ENCODE results near the gene SORCS2.

Gene SORCS2

GRCh38 chr4:7715271-7716009 is 523.1 kb downstream of the SORCS2 start:
- H3K27me3 ChIP-seq (ENCODE audit: control insufficient read depth, low read length): 0 out of 2 replicates have a peak, but pooled peaks cover 2% of the 10 kb centered on the region
- H3K4me3 ChIP-seq (ENCODE audit: low read length): no peak overlapping the region
- H3K36me3 ChIP-seq (ENCODE audit: control insufficient read depth, low read length): no peaks in the 10 kb centered on the region
- peaks cover 6% of the 10 kb centered on the region; the same call in 1 of the 2 replicates for H3K4me1 ChIP-seq (ENCODE audit: control insufficient read depth, low read length)
- H3K79me2 ChIP-seq (ENCODE audit: control insufficient read depth, low read length): no peaks in the 10 kb centered on the region
- H3K27ac ChIP-seq (ENCODE audit: low read depth, low read length): no peak overlapping the region
- no peaks in the 10 kb centered on the region for H4K20me1 ChIP-seq (ENCODE audit: control insufficient read depth, insufficient read depth, low read depth, low read length)
- TF ChIP-seq, protein P1, sequence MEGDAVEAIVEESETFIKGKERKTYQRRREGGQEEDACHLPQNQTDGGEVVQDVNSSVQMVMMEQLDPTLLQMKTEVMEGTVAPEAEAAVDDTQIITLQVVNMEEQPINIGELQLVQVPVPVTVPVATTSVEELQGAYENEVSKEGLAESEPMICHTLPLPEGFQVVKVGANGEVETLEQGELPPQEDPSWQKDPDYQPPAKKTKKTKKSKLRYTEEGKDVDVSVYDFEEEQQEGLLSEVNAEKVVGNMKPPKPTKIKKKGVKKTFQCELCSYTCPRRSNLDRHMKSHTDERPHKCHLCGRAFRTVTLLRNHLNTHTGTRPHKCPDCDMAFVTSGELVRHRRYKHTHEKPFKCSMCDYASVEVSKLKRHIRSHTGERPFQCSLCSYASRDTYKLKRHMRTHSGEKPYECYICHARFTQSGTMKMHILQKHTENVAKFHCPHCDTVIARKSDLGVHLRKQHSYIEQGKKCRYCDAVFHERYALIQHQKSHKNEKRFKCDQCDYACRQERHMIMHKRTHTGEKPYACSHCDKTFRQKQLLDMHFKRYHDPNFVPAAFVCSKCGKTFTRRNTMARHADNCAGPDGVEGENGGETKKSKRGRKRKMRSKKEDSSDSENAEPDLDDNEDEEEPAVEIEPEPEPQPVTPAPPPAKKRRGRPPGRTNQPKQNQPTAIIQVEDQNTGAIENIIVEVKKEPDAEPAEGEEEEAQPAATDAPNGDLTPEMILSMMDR (IDR thresholded peaks at IDR 0.05; ENCODE audit: low read depth, low read length, poor library complexity, severe bottlenecking): no peak
- no peak for TF ChIP-seq EZH2phosphoT487 (IDR thresholded peaks at IDR 0.05; ENCODE audit: borderline replicate concordance, low read length)
- H3K4me2 ChIP-seq (ENCODE audit: low read length): no peak overlapping the region
- no peaks in the 10 kb centered on the region for H3F3A ChIP-seq (ENCODE audit: control insufficient read depth, insufficient read depth)
- H3K9me3 ChIP-seq (ENCODE audit: control insufficient read depth, insufficient read depth, low read length): no peaks in the 10 kb centered on the region
- no peaks in the 10 kb centered on the region for H3K9me2 ChIP-seq (replicated peaks; ENCODE audit: control insufficient read depth, low read length)

GRCh38 chr4:7716010-7716721 is 523.8 kb downstream of the SORCS2 start:
- Histone ChIP-seq H3F3A (ENCODE audit: control insufficient read depth, insufficient read depth) (no peaks in the 10 kb centered on the region), H3K4me1 (ENCODE audit: control insufficient read depth, low read length) (peaks cover 6% of the 10 kb centered on the region; the same call in 1 of the 2 replicates), H3K79me2 (ENCODE audit: control insufficient read depth, low read length) (no peaks in the 10 kb centered on the region), H3K4me2 (ENCODE audit: low read length) (no peak overlapping the region), H3K27ac (ENCODE audit: low read depth, low read length) (no peak overlapping the region), H3K9me3 (ENCODE audit: control insufficient read depth, insufficient read depth, low read length) (no peaks in the 10 kb centered on the region), H3K27me3 (ENCODE audit: control insufficient read depth, low read length) (0 out of 2 replicates have a peak, but pooled peaks cover 2% of the 10 kb centered on the region), H3K4me3 (ENCODE audit: low read length) (no peak overlapping the region), H3K36me3 (ENCODE audit: control insufficient read depth, low read length) (no peaks in the 10 kb centered on the region), H3K9me2 (replicated peaks; ENCODE audit: control insufficient read depth, low read length) (no peaks in the 10 kb centered on the region), H4K20me1 (ENCODE audit: control insufficient read depth, insufficient read depth, low read depth, low read length) (no peaks in the 10 kb centered on the region)
- no peak for TF ChIP-seq EZH2phosphoT487 (IDR thresholded peaks at IDR 0.05; ENCODE audit: borderline replicate concordance, low read length)
- TF ChIP-seq, protein P1 (IDR thresholded peaks at IDR 0.05; ENCODE audit: low read depth, low read length, poor library complexity, severe bottlenecking): no peak

DNA sequence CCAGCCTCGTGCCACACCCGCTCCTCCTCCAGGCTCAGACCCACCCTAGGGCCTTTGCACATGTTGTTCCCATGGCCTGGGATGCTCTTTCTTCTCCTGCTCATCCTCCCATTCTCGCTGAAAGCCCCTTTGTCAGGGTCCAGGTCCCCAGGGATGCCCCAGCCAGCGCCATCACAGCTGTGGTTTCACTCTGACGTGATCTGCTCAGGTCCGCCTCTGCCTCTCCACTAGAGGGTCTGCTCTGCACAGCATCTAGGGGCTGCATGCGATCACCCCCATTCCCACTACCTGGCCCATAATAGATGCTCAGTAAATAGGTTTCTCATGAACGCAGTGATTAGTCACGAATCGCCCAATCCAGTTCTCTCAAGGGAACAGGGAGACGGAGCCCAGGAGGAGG is 524.8 kb downstream of the SORCS2 start:
- no peaks in the 10 kb centered on the region for H3K36me3 ChIP-seq (ENCODE audit: control insufficient read depth, low read length)
- no peaks in the 10 kb centered on the region for H3F3A ChIP-seq (ENCODE audit: control insufficient read depth, insufficient read depth)
- no peaks in the 10 kb centered on the region for H3K9me2 ChIP-seq (replicated peaks; ENCODE audit: control insufficient read depth, low read length)
- no peak overlapping the region for H3K4me3 ChIP-seq (ENCODE audit: low read length)
- 0 out of 2 replicates have a peak, but pooled peaks cover 2% of the 10 kb centered on the region for H3K27me3 ChIP-seq (ENCODE audit: control insufficient read depth, low read length)
- no peak overlapping the region for H3K27ac ChIP-seq (ENCODE audit: low read depth, low read length)
- no peaks in the 10 kb centered on the region for H4K20me1 ChIP-seq (ENCODE audit: control insufficient read depth, insufficient read depth, low read depth, low read length)
- no peaks in the 10 kb centered on the region for H3K79me2 ChIP-seq (ENCODE audit: control insufficient read depth, low read length)
- peaks cover 6% of the 10 kb centered on the region; the same call in 1 of the 2 replicates for H3K4me1 ChIP-seq (ENCODE audit: control insufficient read depth, low read length)
- H3K4me2 ChIP-seq (ENCODE audit: low read length): no peak overlapping the region
- TF ChIP-seq, protein P1 (IDR thresholded peaks at IDR 0.05; ENCODE audit: low read depth, low read length, poor library complexity, severe bottlenecking): no peak
- TF ChIP-seq EZH2phosphoT487 (IDR thresholded peaks at IDR 0.05; ENCODE audit: borderline replicate concordance, low read length): no peak
- no peaks in the 10 kb centered on the region for H3K9me3 ChIP-seq (ENCODE audit: control insufficient read depth, insufficient read depth, low read length)

Measured in DOHH2 (cell line).